ENCODE measurements around the gene INAFM1.
"Not testable (repeated sequence)": the region's sequence is repeated elsewhere in the genome, so short reads cannot be mapped to it uniquely, and the experiment has no call there.

The INAFM1 gene

DNA sequence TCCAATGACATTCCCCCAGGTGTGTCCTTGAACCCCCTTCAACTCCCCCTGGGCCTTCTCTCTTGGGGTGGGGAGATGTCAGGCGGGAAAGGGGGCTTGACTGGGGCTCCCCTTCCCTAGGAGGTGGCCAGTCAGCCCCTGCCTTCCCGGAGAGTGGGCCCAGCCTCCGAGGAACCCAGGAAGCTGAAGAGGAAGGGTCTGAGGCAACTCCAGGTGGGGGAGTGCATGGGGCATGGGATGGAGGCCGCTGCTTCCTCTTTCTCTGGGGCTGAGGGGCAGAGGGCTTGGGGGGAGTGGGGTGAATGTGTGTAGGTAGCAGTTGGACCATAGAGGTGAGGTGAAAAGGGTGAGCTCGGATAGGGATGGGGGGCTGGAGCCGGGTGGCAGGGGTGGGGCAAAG, 2.7 kb upstream of the INAFM1 start:
- DNase-seq, result no peak

DNA sequence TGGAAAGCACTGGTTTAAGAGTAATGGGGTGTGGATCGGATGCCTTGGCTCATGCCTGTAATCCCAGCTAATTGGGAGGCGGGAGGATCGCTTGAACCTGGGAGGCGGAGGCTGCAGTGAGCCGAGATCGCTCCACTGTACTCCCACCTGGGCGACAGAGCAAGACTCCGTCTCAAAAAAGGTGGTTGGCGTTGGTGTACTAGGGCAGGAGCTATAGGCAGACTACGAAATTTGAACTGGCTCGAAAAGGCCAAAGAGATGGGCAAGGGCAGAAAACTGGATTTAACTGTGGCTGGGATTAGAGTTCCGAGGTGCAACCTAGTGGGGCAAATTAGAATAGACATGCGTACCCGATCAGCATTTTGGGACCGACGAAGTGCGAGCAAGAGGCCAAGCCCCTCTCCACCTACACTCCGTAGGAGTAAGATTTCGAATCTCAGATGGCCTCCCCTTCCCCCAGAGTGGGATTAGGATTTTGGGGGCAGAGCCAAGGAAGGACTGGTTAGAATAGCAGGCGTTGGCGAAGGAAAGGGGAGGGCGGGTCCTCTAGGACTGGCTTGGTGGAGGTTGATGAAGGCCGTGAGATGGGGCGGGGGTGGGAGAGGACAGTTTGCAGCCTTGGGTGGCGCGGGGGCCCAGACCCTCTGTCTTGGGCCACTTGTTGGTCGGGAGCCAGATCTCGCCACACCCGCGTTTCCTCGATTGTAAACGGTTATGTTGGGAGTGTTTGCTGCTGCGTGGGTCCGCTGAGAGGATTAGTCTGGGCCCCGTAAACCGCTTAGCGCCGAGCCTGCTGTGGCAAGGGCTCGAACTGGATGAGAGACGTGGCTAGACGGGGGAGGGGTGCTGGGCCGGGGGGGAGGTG, 2.0 kb upstream of the INAFM1 start:
- no peak for DNase-seq

DNA sequence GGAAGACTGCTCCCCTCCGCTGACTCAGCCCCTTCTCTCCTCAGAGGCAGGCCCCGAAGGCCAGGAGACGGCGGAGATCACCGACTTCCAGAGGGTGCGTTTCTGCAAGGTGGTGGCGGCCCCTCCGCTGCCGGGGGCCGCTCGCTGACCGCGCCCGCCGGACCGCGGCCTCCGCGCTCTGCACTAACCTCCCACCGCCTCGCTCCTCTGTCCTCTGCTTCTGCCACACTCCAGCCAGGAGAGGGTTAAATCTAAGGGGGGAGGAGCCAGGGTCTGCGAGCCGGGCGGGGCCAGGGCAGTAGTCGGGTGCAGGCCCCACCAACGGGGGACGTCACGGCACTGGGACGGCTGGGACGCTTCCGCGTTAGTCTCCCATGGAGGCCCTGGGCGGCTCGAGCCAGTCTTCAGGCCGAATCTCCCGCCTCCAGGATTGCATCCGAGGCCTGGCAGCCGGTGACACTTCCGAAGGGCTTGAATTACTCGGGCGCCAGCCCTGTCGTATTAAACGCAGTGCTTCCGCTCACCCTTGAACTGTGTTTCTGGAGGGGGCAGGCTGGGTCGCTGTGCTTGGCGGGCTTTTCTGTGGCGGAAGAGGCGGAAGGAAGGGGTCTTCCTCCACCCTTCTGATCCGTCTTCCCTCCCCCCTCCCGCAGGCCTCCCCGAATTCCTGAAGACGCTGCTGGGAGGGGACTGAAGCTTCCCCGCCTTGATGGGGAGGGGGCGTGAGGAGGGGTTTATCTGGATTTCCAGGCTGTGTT, 1.2 kb upstream of the INAFM1 start:
- peak; percentile 87 for DNase-seq

DNA sequence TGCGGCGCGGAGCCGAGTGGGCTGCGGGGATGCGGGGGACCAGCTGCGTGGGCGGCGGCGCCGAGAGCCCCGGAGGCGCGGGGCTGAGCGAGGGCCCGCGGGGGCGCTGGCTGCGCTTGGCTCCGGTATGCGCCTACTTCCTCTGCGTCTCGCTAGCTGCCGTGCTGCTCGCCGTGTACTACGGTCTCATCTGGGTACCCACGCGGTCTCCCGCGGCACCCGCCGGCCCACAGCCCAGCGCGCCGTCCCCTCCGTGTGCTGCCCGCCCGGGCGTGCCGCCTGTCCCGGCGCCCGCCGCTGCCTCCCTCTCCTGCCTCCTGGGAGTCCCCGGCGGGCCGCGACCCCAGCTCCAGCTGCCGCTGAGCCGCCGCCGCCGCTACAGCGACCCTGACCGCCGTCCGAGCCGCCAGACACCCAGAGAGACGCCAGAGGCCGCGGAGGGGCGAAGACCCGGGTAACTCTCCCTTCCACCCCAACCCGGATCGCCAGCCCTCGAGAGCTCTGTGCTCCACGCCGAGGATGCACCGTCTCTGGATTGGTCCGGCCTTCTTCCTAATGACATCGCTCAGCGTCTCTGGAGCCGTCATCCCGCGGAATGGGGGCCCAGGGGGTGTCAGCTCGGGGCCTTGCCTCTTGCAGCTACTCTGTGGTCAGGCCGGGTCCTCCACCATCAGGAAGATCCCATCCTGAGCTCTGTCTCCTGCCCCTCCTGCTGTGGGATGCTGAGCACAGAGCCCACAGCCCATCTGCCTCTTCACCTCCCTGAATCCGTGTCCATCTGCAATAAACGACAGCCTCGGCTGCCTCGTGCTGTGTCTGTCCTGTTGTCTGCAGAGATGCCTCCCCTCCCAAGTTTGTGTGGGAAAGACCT, 441 bp downstream of the INAFM1 start:
- no peak for DNase-seq

DNA sequence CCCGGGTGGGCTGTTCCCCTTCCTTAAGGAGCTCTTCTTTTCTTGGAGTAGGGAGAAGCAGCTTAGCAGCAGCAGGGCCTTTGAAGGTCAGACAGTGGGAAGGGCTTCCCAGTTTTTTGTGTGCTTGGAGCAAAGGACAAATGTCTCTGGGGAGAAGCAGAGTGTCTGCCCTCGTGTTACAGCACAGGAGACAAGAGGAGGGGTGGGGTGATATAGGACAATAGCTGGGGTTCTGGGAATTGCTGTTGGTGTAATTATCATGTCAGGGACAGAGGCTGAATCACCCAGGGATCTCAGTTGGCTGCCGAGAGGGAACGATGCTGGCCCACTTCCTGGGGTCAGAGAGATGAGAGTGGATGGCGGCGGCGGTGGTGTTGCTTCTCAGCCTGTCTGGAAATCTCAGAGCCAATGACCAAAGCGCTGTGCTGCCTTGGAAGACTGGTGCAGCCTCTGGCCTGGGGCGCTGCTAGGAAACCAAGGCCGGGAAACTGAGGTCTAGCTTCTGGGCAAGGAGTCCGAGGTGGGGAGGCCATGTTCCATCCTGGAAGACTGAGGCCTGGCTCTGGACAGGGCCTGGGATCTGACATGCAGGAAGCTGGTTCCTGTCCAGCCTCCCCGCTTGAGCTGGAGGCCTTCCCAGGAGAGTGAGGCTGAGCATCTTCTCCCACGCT, 1.2 kb downstream of the INAFM1 start:
- no peak for DNase-seq

DNA sequence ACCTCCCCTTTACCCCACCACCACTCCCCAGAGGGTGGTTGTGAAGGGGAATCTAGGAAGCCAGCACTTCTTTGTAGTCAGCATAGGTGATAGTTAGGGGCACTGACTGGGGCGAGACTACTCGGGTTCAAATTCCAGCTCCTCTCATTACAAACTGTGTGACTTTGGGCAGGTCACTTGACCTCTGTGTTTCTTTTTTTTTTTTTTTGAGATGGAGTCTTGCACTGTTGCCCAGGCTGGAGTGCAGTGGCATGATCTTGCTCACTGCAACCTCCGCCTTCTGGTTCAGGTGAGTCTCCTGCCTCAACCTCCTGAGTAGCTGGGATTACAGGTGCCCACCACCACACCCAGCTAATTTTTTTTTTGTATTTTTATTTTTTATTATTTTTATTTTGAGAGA, 1.8 kb downstream of the INAFM1 start:
- not testable (repeated sequence) for DNase-seq

DNA sequence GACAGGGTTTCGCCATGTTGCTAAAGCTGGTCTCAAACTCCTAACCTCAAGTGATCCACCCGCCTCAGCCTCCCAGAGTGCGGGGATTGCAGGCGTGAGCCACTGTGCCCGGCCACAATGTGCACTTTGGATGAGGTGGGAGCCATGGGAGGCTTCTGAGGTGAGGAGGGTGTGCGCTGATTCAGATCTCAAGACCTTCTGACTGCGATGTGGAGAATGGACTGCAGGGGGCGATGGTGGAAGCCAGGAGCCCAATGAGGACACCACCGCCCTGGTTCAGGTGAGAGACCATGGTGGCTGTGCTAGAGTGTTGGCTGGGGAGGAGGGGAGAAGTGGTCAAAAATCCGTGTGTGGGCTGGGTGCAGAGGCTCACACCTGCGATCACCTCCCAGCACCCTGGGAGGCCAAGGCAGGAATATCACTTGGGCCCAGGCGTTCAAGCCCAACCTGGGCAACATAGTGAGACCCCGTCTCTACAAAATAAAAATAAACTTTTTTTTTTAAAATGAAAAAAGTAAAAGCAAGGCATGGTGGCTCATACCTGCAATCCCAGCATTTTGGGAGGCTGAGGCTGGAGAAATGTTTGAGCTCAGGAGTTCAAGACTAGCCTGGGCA, 5.6 kb downstream of the INAFM1 start:
- DNase-seq, result no peak

DNA sequence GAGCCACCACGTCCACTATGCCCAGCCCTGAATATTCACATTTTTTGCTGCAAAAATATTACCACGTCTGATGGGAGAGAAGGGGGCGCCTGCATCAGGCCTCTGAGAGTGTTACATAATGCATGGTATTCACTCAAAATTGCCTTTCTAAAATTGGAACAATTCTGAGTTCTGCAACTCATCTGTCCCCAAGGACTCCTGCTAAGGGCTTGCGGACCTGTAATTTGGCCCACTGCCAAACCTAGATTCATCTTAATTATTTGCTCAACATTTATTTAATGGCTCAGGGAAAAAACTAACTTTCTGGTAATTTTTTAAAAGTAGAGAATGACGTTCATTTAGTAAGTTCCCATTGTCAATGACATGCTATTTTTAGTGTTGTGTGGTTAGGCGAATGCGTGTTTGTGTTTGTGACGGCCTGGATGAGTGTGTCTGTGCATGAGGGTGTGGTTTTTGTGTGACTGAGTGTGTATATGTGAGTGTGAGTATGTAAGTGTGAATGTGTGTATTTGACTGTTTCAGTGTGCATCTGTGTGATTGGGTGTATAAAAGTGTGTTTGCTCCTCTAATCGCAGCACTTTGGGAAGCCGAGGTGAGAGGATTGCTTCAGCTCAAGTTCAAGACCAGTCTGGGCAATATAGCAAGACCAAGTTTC, 8.8 kb downstream of the INAFM1 start:
- no peak for DNase-seq

DNA sequence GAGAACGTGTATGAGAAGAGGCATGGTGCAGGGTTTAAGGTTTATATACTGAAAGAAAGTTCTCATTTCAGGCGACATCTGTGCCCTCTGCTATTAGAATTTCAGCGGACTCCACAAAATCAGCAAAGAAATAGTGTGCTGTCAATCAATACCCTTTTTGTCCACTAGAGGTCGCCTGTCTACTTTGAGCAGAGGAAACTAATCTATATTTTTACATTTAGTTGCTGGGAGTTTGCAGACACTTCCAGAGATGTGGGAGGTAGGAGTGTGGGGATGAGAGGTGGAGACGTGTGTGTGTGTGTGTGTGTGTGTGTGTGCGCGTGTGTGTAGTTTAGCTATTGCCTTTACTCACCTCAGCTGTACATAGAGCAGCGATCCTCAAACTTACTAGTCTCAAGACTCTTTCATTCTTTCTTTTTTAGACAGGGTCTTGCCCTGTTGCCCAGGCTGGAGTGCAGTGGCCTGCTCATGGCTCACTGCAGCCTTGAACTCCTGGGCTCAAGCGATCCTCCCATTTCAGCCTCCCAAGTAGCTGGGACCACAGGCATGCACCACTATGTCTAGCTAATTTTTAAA, 9.7 kb downstream of the INAFM1 start:
- DNase-seq, result peak; percentile 48

DNA sequence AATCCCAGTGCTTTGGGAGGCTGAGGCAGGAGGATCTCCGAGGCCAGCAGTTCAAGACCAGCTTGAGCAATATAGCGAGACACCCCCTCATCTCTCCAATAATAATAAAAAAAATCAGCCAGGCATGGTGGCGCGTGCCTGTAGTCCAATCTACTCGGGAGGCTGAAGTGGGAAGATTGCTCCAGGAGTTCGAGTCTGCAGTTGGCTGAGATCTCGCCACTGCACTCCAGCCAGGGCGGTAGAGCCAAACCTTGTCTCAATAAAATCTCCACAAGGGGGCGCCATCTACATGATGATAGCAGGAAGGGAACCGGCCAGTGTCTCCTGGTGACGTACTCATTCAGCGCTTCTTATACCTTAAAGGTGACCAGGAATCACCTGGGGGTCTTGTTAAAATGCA, 21.4 kb downstream of the INAFM1 start:
- peak; percentile 52 for DNase-seq

DNA sequence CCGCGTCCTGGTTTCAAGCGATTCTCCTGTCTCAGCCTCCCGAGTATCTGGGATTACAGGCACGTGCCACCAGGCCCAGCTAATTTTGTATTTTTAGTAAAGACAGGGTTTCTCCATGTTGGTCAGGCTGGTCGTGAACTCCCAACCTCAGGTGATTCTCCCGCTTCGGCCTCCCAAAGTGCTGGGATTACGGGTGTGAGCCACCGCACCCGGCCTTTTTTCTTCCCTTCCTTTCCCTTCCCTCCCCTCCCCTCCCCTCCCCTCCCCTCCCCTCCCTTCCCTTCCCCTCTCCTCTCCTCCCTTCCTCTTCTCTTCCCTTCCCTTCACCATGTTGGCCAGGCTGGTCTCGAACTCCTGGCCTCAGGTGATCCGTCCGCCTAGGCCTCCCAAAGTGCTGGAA, 26.2 kb downstream of the INAFM1 start:
- not testable (repeated sequence) for DNase-seq

DNA sequence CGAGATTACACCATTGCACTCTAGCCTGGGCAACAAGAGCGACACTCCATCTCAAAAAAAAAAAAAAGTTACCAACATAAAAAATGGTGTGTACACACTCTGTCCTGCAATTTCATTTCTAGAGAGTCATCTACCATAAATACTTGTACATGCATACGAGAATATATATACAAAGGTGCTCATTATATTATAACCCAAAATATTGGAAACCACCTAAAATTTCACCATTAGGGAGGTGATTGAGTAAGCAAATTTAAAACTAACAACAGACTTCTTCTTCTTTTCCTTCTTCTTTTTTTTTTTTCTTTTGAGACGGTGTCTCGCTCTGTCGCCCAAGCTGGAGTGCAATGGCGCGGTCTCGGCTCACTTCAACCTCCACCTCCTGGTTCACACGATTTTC, 27.6 kb downstream of the INAFM1 start:
- DNase-seq, result no peak

DNA sequence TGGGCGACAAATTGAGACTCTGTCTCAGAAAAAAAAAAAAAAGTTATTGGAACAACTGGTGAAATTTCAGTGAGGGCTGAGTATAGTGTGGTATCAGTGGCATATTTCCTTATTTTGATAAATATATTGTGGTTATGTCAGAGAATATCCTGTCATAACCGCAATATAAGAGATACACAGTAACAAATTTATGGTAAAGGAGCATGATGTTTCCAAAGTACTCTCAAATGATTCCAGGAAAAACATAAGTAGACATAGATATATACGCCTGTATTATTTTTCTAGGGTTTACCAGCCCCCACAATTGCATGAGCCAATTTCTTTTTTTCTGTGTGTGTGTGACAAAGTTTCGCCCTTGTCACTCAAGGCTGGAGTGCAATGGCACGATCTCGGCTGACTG, 29.3 kb downstream of the INAFM1 start:
- DNase-seq, result no peak

DNA sequence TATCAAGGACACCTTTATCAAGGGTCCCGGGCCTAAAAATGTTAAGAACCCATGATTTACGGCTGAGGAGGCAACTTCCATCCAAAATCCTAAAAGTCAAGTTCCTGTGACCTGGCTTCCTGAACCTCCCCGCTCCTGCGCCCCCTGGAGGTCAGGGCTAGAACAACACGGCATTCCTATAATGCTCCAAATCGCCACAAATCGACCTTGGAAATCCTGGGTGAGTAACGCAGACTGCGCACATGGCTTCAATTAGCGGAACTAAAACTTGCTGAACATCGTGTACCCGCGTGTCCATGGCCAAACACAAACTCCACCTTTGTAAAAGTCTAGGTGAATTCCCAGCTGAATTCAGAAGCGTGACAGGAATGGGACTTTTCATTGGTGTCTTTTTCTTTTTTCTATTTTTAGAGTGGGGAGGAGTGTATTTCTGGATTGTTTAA, 30.6 kb downstream of the INAFM1 start:
- DNase-seq, result peak; percentile 50

DNA sequence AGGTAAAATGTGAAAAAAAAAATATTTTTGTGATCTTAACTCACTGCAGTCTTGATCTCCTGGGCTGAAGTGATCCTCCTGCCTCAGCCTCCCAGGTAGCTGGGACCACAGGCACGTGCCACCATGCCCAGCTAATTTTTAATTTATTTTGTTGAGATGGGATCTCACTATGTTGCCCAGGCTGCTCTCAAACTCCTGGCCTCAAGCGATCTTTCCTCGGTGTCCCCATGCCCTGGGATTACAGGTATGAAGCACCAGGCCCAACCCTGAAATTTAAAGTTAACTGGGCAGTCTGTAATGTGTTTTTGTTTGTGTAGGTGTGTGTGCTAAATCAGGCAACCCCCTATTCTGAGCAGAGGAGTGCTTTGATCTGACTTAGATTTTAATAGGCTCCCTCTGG, 31.6 kb downstream of the INAFM1 start:
- DNase-seq, result no peak

DNA sequence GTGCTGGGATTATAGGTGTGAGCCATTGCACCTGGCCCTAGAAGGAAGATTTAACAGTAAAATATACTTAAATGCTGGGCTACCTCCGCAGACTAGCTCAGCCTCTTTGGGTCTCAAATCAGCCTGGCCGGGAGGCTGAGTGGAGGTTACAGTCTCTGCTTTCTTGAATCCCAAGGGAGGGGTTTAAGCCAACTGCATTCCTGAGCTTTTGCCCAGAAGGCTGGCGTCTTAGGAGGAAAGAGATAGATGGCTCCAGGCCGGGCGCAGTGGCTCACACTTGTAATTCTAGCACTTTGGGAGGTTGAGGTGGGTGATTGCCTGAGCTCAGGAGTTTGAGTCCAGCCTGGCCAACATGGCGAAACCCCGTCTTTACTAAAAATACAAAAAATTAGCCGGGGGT, 34.4 kb downstream of the INAFM1 start:
- DNase-seq, result peak; percentile 12

DNA sequence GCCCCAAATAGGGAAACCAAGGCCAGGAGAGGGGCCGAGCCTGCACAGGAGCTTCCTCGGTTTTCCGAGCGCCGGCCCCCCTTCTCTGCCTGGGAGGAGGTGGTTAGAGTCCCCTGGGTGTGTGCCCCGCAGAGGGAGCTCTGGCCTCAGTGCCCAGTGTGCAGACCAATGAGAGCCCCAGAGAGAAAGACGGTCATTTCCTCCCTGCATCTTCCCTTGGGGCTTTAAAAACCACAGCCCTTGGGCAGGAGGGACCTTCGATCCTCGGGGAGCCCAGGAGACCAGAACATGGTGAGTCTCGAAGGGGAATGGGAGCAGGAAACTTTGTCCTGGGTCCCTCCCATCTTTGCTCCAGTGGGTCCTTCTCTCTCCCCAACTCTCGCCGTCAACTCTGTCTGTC, 34.9 kb downstream of the INAFM1 start, which contains the start of gene C5AR1:
TSS of gene C5AR1 (plus strand) at position 254 of the 400 bp plus-strand sequence. CDS start at position 289, 35 bp downstream.
- no peak for DNase-seq

DNA sequence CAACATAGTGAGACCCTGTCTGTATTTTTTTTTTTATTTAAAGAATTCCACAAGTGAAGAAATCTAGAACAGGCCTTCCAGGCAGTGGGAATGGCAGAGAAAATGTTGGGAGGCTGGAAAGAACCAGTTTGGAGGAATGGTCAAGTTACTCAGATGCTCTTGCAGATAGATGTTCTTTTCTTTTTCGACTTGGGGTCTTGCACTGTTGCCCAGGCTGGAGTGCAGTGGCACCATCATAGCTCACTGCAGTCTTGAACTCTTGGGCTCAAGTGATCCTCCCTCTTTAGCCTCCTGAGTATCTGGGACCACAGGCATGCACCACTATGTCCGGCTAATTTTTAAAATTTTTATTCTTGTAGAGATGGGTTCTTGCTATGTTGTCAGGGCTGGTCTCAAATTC, 35.6 kb downstream of the INAFM1 start:
- no peak for DNase-seq

DNA sequence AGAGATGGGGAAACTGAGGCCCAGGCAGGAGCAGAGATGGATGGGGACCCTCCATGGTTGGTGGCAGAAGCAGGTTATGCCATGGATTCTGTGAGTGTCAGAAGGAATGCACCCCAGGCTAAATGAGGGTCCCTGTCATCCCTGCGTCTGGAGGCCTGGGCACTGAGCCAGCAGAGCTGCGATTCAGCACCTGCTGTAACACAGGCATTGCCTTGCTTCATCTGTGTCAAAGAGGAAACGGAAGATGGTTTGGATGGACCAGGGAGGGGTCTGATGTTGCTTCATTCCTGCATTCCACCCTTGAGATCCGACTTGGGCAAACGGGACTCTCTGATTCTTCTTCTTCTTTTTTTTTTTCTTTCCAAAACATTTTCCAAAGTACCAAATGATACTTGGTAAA, 36.1 kb downstream of the INAFM1 start:
- DNase-seq, result peak; percentile 66

DNA sequence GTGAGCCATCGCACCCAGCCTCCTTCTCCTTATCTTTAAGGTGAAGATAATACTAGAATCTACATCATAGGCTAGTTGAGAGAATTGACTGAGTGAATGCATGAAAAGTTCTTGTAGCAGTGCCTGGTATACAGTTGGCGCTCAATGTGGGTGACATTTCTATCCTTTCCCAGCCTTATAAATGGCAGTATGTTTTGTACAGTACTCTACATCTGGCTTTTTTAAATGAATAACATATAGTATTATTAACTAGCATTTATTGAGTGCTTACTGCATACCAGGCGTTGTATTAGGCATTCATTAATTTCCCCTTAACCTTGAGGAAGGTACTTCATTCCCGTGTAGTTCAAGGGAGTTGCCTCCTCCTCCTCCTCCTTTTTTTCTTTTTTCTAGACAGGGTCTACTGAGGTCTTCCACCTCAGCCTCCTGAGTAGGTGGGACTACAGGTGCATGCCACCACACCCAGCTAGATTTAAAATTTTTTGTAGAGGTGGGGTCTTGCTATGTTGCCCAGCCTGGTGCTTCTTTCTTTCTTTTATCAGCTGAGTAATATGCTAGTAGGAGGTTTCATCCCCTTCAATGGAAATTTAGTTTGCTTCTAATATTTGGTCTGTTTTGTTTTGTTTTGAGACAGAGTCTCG, 37.8 kb downstream of the INAFM1 start:
- no peak for DNase-seq

Measured in NCI-H226 (cell line).